ENCODE results near the gene SRGAP3. TPM values are rescaled to one million over a fixed set of nuclear protein-coding genes. Genes with fewer than 3 reads are reported as not detected.

SRGAP3 gene
- total RNA-seq, 1 experiment from 2014 or later: 7.6 TPM

DNA sequence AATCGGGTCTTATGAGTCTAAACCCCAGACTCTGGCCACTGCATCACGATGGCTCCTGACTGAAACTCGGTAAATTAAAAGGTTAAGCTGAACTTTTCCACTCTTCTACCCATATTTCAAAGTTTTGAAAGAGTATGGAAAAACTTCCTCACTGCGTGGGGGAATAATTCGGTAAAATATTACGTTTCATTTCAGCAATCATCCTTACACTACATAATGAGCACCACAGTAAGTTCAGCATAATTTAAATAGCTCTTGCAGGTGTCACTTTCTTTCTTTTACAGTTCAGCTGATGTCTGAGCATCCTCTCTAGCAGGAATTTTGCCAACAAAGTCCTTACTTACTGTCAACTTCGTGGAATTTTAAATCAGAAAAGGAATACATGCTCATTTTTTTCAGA is 17.5 kb downstream of the SRGAP3 start:
- in situ Hi-C loops (cut with HindIII; ENCODE audit: low pct_unique_long_range_greater_than_20kb, low sequenced_read_pairs): no loop called here

DNA sequence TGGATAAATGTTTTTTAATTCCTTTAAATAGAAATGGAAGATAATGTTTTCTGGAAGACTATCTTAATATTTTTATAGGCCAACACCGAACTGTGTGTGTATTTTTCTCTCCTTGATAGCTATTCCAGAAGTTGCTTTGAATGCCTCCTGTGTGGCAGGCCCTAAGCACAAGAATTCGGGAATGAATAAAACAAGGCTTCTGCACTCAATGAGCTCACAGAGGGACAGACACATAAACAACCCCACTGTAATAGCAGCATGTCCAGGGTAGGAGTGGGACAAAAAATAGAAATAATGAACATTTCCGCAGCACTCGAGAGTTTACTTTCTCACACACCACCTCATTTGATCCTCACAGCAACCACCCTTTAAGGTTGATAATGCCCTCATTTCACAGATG is 18.0 kb downstream of the SRGAP3 start:
- in situ Hi-C loops (cut with HindIII; ENCODE audit: low pct_unique_long_range_greater_than_20kb, low sequenced_read_pairs): no loop called here

More for the DNA sequence above, 17.5 kb downstream of the SRGAP3 start:
- DNase-seq (ENCODE audit: low read depth): no peak

GRCh38 chr3:9231006-9231405 is 18.4 kb downstream of the SRGAP3 start:
- in situ Hi-C loops (cut with HindIII; ENCODE audit: low pct_unique_long_range_greater_than_20kb, low sequenced_read_pairs): no loop called here
- no peak for DNase-seq (ENCODE audit: low read depth)

More for the DNA sequence above, 18.0 kb downstream of the SRGAP3 start:
- no peak for DNase-seq (ENCODE audit: low read depth)

DNA sequence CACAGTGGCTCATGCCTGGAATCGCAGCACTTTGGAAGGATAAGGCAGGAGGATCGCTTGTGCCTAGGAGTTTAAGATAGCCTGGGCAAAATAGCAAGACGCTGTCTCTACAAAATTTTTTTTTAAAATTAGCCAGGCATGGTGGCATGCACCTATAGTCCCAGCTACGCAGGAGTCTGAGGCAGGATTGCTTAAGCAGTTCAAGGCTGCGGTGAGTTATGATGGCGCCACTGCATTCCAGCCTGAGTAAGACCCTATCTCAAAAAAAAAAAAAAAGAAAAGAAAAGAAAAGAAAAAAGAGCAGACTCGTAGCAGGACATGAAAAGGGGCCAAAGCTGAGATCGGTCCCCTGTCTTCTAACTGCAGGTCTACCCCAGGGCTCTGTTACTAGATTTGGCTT is 18.9 kb downstream of the SRGAP3 start:
- DNase-seq (ENCODE audit: low read depth): no peak
- in situ Hi-C loops (cut with HindIII; ENCODE audit: low pct_unique_long_range_greater_than_20kb, low sequenced_read_pairs): no loop called here

DNA sequence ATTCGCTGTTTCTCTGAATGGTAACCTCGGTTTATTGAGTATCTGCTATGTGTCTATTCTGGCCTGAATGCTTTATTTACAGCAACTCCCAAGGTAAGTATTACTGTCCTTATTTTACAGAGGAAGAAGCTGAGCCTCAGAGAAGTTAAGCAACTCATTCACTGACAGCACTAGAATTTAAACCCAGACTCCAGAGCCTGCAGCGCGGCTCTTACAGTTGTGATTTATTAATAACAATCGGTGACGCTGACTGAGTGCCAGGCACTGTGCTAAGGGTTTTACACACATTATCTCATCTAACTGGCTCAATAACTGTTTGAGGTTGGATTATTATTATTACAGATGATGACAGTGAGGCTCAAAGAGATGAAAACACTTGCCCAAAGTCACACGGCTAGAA is 19.6 kb downstream of the SRGAP3 start:
- no peak for DNase-seq (ENCODE audit: low read depth)
- in situ Hi-C loops (cut with HindIII; ENCODE audit: low pct_unique_long_range_greater_than_20kb, low sequenced_read_pairs): no loop called here

DNA sequence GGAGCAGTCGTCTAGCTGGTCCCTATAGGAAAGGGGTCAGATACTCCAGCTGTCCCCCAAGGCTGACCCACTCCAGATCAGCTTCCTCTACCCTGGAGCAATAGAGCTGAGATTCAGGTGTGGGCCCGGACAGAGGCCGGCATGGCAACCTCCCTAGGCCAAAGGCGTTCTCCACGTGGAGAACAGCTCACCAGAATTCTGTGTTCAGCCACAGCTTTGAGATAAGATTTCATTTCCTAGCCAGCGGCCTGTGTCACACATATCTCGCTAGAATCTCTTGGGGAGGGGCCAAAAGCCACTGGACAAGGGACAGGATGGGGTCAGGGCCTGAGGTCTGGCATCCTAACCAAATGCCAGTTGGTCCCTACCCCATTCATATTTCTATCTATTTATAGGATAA is 20.1 kb downstream of the SRGAP3 start:
- in situ Hi-C loops (cut with HindIII; ENCODE audit: low pct_unique_long_range_greater_than_20kb, low sequenced_read_pairs): no loop called here
- no peak for DNase-seq (ENCODE audit: low read depth)

- in situ Hi-C loops (cut with HindIII; ENCODE audit: low pct_unique_long_range_greater_than_20kb, low sequenced_read_pairs): no loop called here
- no peak for DNase-seq (ENCODE audit: low read depth)
Observed at GRCh38 chr3:9226326-9226725, 23.1 kb downstream of the SRGAP3 start.

GRCh38 chr3:9225268-9225667 is 24.2 kb downstream of the SRGAP3 start:
- in situ Hi-C loops (cut with HindIII; ENCODE audit: low pct_unique_long_range_greater_than_20kb, low sequenced_read_pairs): no loop called here

DNA sequence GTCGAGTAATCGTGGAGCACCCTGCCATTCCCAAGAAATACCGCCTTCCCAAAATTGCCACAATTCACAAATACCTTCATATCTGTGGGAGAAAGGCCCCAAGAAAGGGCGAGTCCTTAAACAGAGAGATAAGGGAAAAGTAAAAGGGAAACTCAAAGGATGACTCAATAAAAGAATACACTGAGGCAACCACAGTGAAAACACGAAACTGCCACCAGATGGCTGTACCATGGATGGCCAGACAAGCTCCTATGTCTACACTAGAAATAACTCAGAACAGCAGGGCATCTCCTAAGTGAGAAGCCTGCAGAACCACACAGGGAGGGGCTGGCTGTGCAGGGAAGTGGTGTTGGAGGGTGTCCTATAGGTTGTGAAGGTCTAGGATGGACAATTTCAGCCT is 25.0 kb downstream of the SRGAP3 start:
- no peak for DNase-seq (ENCODE audit: low read depth)
- in situ Hi-C loops (cut with HindIII; ENCODE audit: low pct_unique_long_range_greater_than_20kb, low sequenced_read_pairs): no loop called here

More at GRCh38 chr3:9225268-9225667, 24.2 kb downstream of the SRGAP3 start:
- DNase-seq (ENCODE audit: low read depth): no peak

DNA sequence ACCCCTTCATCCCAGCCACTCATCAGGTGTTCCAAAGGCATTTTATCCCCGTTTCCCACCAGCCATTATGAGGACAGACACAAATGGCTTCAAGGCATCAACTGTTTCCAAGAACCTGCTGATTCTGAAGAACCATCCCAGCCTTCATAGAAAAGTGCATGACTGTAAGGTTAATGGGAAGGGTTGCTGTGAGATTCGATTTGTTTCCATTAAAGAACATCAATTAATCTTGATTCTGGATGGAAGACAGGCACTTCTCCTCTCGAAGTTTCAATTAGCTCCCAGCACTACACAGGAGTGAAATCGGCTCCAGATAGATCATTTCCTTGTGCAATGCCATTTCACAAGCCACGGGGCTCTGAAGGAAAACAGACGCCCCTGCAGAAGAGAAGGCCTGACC is 25.8 kb downstream of the SRGAP3 start:
- DNase-seq (ENCODE audit: low read depth): no peak
- in situ Hi-C loops (cut with HindIII; ENCODE audit: low pct_unique_long_range_greater_than_20kb, low sequenced_read_pairs): no loop called here

- DNase-seq (ENCODE audit: low read depth): no peak
- in situ Hi-C loops (cut with HindIII; ENCODE audit: low pct_unique_long_range_greater_than_20kb, low sequenced_read_pairs): no loop called here
Observed at GRCh38 chr3:9222956-9223639, 26.3 kb downstream of the SRGAP3 start.

GRCh38 chr3:9222049-9222448 is 27.4 kb downstream of the SRGAP3 start:
- no peak for DNase-seq (ENCODE audit: low read depth)
- in situ Hi-C loops (cut with HindIII; ENCODE audit: low pct_unique_long_range_greater_than_20kb, low sequenced_read_pairs): no loop called here

DNA sequence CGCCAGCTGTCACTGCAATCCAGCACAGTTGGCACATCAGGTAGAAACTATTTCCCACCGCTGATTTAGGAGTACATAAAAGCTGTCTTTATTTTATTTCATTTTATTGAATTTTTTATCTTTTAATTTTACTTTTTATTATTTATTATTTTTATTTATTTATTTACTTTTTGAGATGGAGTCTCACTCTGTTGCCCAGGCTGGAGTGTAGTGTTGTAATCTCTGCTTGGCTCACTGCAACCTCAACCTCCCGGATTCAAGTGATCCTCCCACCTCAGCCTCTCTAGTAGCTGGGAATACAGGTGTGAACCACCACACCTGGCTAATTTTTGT is 31.0 kb downstream of the SRGAP3 start:
- in situ Hi-C loops (cut with HindIII; ENCODE audit: low pct_unique_long_range_greater_than_20kb, low sequenced_read_pairs): no loop called here
- DNase-seq (ENCODE audit: low read depth): no peak

DNA sequence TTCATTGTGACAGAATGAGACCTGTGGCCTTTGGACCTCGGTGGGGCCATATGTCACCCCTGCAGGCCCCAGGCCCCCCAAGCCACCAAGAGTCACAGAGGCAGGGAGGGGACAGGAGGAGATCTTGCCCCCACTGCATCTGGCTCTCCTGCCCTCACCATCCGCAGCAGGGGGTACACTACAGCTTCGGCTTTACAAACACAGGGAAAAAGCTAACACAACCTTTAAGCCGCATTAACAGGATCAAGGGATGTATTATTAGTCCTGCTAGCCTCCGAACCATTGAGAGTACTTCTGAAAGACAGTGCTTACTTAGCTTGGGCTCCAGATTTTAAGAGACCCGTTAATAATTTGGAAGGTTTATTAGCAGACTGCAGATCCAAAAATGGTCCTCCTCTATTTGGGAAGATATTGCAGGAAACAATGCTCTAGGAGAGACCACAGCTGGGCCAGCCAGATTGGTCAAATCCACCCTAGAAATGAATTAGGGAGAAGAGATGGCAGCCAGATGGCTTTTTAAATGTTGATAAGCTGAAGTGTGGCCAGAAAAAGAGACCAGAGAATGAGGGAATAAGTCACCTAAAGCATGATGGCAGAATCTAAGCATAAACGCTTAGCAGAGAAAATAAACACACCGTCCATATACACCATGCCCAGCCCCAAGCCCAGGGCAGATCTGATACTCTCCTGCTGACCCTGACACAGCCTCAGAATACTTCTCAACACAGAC is 31.5 kb downstream of the SRGAP3 start:
- DNase-seq (ENCODE audit: low read depth): no peak
- in situ Hi-C loops (cut with HindIII; ENCODE audit: low pct_unique_long_range_greater_than_20kb, low sequenced_read_pairs): no loop called here

GRCh38 chr3:9216736-9217135 is 32.7 kb downstream of the SRGAP3 start:
- in situ Hi-C loops (cut with HindIII; ENCODE audit: low pct_unique_long_range_greater_than_20kb, low sequenced_read_pairs): no loop called here
- no peak for DNase-seq (ENCODE audit: low read depth)

- DNase-seq (ENCODE audit: low read depth): peak; percentile 18
- in situ Hi-C loops (cut with HindIII; ENCODE audit: low pct_unique_long_range_greater_than_20kb, low sequenced_read_pairs): no loop called here
Observed at GRCh38 chr3:9214599-9214998, 34.8 kb downstream of the SRGAP3 start.

DNA sequence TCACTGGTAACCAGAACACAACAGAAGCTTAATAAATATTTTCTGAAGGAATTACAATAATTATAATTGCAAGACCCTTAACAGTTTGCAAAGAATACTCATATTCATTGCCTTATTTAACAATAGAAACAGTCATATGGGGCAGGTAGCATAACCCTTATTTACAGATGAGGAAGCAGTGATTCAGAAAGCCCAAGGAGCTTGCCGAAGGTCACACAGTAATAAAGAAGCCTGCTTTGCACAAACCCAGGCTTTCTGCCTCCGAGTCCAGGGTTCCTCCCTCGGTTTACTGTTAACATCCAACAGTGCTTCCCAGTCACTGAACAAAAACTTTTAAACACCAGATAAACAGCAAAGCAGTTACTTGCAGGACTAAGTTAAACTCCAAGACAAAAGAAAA is 35.3 kb downstream of the SRGAP3 start:
- in situ Hi-C loops (cut with HindIII; ENCODE audit: low pct_unique_long_range_greater_than_20kb, low sequenced_read_pairs): no loop called here
- no peak for DNase-seq (ENCODE audit: low read depth)

DNA sequence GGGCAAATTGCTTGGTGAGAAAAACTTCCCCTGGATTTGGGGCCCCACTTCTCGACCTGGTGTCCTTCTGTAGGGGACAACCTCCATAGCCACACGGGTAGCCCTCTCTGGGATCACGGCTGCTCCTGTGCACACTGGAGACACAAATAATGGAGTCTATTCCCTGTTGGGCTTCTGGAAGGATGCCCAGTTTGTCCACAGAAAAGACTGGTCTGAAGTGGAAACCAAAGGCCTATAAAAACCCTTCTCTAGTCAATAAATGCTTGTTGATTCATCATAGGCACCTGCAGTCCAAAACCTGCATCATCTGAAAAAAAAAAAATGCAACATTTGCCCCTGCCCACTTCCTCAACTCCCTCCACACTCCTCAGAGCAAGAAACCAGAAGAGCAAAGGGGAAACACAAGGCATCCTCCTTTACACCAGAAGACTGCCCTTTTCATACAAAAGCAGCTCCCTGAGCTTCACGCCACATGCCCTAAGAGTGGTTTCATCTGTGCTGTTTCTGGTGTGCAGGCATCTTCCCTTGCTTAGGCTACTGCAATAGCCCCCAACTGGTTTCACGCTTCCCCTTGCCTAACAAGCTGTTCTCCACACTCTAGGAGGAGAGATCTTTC is 36.3 kb downstream of the SRGAP3 start:
- in situ Hi-C loops (cut with HindIII; ENCODE audit: low pct_unique_long_range_greater_than_20kb, low sequenced_read_pairs): no loop called here
- no peak for DNase-seq (ENCODE audit: low read depth)

DNA sequence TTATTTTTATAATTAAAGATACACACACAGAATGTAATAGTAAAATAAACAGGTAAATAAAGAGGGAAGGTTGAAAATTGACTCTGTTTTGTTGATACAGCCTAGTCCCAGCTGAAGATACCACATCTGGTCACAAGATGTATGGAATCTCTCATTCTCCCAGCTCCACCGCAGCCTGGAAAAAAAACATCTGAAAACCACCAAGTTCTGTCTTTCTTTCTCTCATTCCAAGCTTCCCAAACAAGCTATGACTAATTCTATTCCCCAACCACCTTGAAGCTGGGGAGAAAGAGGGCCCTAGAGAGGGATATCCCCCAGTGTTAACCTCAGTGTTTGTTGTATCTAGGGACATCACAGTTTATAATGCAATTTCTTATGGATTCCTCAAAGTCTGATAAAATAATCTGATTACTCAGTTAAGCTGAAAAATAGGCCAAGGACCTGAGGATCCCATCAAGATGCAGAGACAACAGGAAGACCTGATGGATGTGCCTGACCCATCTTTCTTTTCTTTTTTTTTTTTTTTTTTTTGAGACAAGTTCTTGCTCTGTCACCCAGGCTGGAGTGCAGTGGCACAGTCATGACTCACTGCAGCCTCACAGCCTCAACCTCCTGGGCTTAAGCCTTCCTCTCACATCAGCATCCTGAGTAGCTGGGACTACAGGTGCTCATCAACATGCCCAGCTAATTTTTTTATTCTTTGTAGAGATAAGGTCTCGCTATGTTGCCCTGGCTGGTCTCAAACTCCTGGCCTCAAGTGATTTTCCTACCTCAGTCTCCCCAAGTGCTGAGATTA is 38.1 kb downstream of the SRGAP3 start:
- in situ Hi-C loops (cut with HindIII; ENCODE audit: low pct_unique_long_range_greater_than_20kb, low sequenced_read_pairs): no loop called here
- peak; percentile 21 for DNase-seq (ENCODE audit: low read depth)

Measured in Caki2 (cell line).